GM18861 (cell line): ENCODE data around the gene NTRK2.

ENCODE experiments used
- ATAC-seq: cut with Tn5 transposase; IDR thresholded peaks from one replicate; pipeline ENCODE4 v1.9.1; 2021; ENCODE audit not compliant: unreplicated experiment

The NTRK2 gene

GRCh38 chr9:84731696-84732095 lies 62.2 kb downstream of the NTRK2 start:
- no peak for ATAC-seq

GRCh38 chr9:84736081-84736480 lies 66.6 kb downstream of the NTRK2 start:
- ATAC-seq = no peak

GRCh38 chr9:84736536-84736935 lies 67.0 kb downstream of the NTRK2 start:
- ATAC-seq = no peak

- peak; percentile 56 for ATAC-seq
Observed at GRCh38 chr9:84738353-84738752, 68.8 kb downstream of the NTRK2 start.

- no peak for ATAC-seq
Observed at GRCh38 chr9:84742261-84742660, 72.7 kb downstream of the NTRK2 start.

GRCh38 chr9:84744195-84744594 lies 74.7 kb downstream of the NTRK2 start:
- no peak for ATAC-seq

- no peak for ATAC-seq
Observed at GRCh38 chr9:84744726-84745125, 75.2 kb downstream of the NTRK2 start.

- ATAC-seq = peak; percentile 53
Observed at GRCh38 chr9:84748112-84748511, 78.6 kb downstream of the NTRK2 start.

- no peak for ATAC-seq
Observed at GRCh38 chr9:84750152-84750865, 80.8 kb downstream of the NTRK2 start.

- no peak for ATAC-seq
Observed at GRCh38 chr9:84751921-84752320, 82.4 kb downstream of the NTRK2 start.

GRCh38 chr9:84754461-84754860 lies 84.9 kb downstream of the NTRK2 start:
- no peak for ATAC-seq

- no peak for ATAC-seq
Observed at GRCh38 chr9:84754881-84755280, 85.4 kb downstream of the NTRK2 start.

GRCh38 chr9:84755380-84755779 lies 85.9 kb downstream of the NTRK2 start:
- no peak for ATAC-seq

GRCh38 chr9:84756171-84756570 lies 86.6 kb downstream of the NTRK2 start:
- no peak for ATAC-seq

GRCh38 chr9:84756731-84757130 lies 87.2 kb downstream of the NTRK2 start:
- no peak for ATAC-seq

GRCh38 chr9:84758817-84759216 lies 89.3 kb downstream of the NTRK2 start:
- peak; percentile 10 for ATAC-seq

GRCh38 chr9:84759300-84759750 lies 89.8 kb downstream of the NTRK2 start:
- ATAC-seq = peak; percentile 53

- ATAC-seq = no peak
Observed at GRCh38 chr9:84759804-84760203, 90.3 kb downstream of the NTRK2 start.

GRCh38 chr9:84761137-84761808 lies 91.7 kb downstream of the NTRK2 start:
- no peak for ATAC-seq

GRCh38 chr9:84772511-84772910 lies 103.0 kb downstream of the NTRK2 start:
- ATAC-seq = no peak

- ATAC-seq = no peak
Observed at GRCh38 chr9:84773022-84773421, 103.5 kb downstream of the NTRK2 start.

GRCh38 chr9:84775056-84775643 lies 105.6 kb downstream of the NTRK2 start:
- ATAC-seq = no peak
